Activated CD8-positive, alpha-beta memory T cell treated with anti-CD3 and anti-CD28 coated beads, Interleukin-2, amount 50 U/mL, for 24 hours (primary cell): Measurements from ENCODE around the gene LIMK1.
"Not testable (repeated sequence)": the region's sequence is repeated elsewhere in the genome, so short reads cannot be mapped to it uniquely, and the experiment has no call there.

ENCODE experiments used
- DNase-seq: peaks from one replicate; pipeline ENCODE4 v3.0.0-alpha.2; 2020; ENCODE audit errors: extremely low read depth

LIMK1 gene

DNA sequence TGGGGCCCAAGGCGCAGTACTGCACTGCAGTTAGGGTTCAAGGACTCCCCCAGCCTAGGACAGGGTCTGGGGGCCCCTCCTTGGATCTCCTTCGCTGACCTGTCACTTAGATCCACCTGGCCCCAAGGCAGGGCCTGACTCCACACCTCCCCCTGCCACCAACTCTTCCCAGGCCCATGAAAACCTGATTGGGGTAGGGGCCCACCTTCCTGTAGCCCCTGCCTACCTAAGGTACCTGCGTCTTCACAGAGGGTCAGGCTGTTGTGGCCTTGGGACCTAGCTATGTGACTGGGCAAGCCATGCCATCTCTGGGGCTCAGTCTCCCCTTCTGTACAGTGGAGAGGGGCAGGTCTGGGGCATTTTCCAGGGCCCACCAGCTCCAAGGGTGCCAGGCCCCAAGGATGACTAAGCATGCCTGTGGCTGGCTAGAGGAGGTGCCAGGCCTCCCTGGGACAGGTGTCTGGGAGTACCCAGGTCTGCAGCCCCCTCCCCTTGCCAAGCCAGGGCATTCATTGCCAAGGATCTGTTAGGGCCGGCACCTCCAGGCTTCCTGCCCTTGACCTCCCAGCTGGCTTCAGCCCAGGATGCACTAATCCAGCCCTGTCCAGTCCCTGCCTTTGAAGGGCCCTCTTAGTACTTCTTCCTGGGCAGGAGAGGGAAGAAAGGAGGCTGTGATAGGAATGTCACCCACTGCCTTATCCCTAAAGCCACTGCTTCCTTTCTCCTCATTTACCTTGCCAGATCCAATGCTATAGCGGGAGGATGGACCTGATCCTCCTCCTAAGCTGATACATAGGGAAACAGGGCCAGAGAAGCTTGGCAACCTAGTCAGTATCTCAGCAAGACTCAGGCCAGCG, 1.3 kb downstream of the LIMK1 start:
- no peak for DNase-seq

DNA sequence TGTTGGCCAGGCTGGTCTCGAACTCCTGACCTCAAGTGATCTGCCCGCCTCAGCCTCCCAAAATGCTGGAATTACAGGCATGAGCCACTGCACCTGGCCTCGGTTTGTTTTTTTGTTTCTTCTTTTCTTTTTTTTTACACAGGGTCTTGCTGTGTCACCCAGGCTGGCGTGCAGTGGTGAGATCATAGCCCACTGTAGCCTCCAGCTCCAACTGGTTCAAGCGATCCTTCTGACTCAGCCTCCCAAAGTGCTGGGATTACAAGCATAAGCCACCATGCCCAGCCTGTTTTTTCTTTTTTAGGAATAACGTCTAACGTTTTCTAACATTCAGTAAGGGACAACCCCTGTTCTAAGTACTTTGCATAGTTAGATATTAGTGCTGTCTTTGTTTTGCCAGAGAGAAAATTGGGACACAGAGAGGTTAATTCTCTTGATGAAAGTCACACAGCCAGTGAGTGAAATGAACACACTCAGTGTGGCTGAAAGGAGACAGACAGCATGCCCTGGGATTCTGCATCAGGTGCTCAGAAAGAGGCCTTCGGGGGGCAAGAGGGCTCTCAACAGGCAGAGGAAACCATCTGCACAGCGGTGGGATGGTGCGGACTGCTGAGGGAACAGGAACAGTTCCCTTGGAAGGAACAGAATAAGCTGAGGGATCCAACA, 4.3 kb downstream of the LIMK1 start:
- DNase-seq = no peak

DNA sequence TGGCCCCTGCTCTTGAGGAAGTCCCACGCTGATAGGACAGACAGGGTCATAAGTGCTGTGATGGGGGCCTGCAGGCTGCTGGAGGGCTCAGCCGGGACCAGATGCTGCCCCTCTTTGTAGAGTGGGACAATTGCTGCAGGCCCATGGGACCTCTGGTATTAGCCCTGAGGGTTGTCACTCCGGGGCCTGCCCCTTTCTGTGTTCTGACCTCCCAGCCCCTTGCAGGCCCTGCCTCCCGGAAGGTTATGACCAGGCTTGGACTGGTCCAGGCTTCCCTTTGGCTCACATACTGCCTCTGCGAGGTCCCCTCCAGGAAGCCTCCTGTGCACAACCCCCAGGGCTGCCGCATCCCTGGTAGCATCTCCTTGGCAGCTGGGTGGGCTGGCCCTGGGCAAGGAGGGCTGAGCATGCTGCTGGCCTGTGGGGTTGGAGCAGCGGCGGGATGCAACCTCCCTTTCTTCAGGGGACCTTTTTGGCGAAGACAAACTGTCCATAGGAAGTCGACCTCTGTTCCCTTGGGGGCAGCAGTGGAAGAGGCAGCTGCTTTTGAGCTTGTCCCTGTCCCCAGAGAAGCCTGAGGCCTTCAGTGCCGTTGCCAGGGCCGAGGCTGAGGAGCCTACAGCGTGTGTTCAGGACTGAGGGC, 8.8 kb downstream of the LIMK1 start:
- DNase-seq = no peak

DNA sequence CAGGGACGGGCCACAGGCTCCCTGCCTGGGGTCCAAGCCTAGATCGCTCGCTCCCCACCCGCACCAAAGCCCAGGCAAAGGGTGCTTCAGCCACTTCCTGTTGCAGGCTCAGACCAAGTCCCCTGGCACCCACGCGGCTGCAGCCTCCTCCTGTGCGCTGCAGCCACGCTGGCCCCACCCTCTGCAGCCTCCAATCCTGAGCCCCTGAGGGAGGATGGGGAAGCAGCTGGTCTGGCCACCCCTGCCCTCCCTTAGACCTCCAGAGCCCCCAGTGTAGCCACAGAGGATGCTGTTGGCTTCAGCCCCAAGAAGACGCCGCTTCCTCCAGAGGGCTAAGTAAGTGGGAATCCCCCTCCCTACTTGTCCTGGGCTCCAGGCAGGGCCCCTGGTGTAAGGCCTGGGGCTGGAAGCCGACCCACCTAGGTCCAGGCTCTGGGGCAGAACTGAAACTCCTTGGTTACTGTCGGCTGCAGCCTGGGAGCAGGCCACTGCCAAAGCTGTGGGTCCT, 9.4 kb downstream of the LIMK1 start:
- no peak for DNase-seq

DNA sequence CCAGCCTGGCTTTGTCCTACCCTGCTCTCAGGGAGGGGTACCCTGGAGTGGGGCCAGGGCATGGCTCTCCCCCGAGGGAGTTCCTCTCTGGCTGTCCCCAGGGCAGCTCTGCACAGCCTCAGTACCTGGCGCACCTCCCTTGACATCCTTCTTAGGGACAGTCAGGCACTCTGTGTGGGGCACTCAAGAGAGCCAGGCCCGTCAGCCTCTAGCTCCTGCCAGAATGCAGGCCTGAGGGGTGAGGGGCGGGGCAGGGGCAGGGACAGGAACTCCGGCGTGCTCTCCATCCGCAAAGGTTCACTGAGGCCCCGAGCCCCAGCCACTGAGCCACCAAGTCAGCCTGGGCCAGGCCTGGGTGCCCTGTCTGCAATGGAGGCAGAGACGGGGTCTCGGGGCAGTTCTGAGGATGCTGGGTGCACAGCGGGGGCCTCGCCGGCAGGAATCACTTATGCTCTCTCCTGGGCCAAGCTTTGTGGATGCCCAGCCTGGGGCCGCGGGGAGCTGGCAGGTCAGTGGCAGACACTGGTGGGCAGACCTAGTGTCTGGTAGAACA, 10.1 kb downstream of the LIMK1 start:
- no peak for DNase-seq

DNA sequence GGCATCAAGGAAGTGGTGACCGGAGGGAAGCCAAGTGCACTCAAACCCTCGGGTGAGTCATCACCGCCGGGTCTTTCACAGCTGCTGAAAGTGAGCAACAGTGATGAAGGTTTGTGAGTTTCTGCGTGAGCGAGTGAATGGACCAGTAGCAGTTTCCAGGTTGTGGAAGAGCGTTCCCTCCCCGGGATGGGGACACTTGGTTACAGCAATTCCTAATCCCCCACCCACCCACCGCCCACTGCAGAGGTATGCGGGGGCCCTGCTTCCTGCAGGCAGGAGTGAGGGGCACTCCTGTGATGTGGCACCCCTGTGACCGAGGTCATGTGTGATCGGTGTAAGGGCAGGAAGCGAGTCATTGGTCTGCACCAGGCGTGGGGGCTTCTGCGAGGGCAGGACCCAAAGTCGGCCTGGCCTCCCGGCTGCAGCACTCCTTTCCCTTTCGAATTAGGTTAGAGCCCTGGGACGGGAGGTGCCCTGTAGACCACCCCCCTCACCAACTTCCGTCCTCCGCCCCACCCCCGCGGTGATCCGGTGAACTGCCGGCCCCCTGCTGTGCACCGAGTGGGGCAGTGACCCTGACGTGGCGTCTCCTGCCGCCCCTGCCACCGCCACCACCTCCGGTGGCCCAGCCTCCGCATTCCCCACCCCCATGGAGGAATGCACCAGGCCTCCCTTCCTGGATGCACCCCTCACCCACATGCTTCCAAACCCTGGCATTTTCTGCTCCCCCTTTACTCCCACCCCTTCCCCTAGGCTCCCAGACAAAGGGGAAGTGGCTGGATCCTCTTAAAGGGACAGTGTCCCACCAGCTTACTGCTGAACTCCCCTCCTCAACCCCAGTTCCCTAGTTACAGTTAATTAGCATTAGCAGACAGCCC, 10.9 kb downstream of the LIMK1 start:
- DNase-seq = peak; percentile 69

DNA sequence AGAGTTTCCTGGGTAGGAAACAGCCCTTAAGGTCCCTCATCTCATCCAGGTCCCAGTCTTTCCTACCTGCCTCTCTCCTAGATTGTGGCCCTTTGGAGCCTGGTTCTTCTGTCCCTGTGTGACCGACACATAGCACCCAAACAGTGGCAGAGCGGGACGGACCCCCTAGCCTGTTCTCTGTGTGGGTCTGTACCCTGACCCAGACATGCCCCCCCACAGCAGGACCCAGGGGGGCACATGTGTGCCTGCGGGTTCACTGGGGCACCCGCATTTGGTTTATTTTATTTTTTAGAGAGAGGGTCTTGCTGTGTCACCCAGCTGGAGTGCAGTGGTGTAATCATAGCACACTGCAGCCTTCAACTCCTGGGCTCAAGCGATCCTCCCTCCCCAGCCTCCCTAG, 11.5 kb downstream of the LIMK1 start:
- no peak for DNase-seq

DNA sequence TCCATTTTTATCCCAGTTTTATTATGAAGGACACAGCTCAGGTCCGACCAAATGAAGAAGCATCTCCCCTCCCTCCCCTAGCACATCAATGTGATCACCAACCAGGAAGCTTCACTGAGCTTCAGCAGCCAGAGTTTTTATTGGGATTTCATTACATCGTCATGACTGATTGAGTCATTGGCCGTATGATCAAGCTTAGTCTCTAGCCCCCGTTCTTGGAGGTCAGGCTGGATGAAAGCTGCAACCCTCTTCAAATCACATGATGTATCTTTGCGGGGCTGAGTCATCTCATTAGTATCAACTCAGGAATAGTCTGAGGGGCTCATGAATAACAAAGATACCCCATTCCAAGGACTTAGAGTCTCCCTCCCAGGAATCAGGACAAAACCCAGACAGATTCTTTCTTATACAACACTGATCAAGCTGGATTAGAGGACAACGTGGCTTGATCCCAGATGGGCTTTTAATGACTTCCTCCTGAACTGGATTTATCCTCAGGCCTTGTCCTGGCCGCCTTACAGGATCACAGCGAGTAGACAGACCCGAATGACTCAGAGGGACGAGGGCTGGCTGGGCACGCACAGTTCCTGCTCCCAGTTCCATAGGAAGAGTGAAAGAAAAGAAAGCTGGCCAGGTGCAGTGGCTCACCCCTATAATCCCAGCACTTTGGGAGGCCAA, 14.5 kb downstream of the LIMK1 start:
- DNase-seq = no peak

DNA sequence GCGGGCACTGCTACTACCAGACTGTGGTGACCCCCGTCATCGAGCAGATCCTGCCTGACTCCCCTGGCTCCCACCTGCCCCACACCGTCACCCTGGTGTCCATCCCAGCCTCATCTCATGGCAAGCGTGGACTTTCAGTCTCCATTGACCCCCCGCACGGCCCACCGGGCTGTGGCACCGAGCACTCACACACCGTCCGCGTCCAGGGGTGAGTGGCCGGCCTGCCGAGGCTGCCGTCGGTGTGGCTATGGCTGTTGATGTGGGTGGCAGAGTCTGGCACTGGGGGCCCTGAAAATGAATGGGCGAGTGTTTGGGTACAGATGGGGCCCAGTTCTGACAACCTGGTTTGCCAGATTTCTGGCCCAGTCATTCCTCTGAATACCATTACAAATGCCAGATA, 15.4 kb downstream of the LIMK1 start:
- no peak for DNase-seq

DNA sequence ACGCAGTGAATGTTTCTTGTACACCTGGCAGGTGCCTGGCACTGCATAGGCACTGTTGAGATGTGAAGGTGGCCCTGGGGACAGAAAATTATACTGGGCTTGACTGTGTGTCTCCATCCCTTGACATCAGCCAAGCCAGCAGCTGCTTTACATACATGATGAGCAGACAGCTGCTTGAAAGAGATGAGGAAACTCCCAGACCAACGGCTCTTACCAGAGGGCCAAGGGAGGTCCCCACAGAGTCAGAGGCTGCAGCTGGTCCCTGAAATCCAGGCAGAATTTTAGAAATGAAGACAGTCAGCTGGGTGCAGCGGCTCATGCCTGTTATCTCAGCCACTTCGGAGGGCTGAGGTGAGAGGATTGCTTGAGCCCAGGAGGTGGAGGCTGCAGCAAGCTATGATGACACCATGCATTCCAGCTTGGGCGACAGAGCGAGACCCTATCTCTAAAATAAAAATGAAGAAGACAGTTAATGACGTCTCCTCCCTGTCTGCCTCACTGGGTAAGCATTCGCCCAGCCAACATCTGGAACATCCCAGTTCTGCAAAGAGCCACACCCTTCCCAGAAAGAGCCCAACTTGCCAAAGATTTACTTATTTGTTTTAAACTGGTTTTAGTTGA, 17.6 kb downstream of the LIMK1 start:
- no peak for DNase-seq

DNA sequence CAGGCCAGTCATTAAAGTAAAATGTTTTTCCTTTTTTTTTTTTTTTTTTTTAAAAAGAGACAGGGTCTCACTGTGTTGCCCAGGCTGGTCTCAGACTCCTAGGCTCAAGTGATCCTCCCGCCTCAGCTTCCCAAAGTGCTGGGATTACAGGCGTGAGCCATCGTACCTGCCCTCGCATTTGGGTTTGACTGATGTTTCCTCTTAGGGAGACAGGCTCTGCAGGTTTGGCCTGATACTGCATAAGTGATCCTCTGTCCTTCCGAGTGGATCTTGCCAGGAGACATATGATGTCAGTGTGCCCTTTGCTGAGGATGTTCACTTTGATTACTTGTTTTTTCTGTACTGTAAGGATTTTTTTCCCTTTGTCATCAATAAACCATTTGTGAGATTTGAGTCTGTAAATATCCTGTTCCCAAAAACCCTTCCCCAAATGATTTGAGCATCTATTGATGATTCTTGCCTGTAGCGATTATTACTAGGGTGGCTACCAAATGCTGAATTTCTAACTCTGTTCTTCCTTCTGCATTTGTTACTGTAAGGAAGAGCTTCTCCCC, 19.7 kb downstream of the LIMK1 start:
- DNase-seq = no peak

DNA sequence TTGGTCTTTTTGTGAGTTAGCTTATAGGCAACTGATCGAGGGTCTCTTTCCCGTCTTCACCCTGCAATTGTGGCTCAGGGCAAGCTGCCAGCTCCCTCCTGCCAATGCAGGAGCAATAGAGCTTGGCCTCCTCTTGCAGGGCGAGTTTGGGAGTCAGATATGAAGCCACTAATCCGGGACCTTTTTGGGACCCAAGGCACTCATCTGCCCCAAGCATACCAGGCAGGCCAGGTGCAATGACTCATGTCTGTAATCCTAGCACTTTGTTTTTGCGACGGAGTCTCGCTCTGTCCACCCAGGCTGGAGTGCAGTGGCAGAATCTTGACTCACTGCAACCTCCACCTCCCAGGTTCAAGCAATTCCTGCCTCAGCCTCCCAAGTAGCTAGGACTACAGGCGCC, 21.1 kb downstream of the LIMK1 start:
- no peak for DNase-seq

DNA sequence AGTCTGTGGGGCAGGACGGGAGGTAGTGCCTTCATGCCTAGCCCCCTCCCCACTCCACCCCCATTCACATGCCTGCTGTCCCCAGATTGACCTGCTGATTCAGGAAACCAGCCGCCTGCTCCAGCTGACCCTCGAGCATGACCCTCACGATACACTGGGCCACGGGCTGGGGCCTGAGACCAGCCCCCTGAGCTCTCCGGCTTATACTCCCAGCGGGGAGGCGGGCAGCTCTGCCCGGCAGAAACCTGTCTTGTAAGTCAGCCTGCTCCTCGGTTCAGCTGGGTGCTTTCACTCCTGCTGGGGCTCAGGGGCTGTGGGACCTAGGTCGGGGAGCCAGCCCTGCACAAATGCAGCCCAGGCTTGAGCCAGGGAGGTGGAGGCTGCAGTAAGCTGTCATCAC, 22.4 kb downstream of the LIMK1 start:
- no peak for DNase-seq

DNA sequence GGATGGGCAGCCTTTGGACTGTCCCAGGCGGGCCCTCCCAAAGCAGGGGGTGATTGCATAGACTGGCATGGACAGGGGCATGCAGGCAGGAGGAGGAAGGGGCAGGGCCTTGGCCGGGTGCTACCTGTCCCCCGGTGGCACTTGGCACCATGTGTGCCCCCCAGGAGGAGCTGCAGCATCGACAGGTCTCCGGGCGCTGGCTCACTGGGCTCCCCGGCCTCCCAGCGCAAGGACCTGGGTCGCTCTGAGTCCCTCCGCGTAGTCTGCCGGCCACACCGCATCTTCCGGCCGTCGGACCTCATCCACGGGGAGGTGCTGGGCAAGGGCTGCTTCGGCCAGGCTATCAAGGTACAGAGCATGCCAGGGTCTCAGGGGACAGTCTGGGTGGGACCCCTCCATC, 23.2 kb downstream of the LIMK1 start:
- no peak for DNase-seq

DNA sequence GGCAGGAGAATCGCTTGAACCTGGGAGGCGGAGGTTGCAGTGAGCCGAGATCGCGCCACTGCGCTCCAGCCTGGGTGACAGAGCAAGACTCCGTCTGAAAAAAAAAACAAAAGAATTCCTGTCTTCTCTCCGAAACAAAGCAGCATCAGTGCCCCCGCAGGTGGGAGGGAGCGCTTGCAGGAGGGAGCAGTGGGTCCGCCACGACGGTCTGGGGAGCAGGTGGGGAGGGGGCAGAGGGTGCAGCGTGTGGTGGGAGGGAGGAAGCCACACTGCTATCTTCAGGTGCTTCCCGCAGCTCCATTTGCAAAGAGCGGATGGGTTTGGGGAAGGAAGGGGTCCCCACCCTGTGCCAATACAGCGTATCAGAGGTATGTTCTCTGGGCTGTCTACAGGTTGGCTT, 31.7 kb downstream of the LIMK1 start:
- DNase-seq = no peak

DNA sequence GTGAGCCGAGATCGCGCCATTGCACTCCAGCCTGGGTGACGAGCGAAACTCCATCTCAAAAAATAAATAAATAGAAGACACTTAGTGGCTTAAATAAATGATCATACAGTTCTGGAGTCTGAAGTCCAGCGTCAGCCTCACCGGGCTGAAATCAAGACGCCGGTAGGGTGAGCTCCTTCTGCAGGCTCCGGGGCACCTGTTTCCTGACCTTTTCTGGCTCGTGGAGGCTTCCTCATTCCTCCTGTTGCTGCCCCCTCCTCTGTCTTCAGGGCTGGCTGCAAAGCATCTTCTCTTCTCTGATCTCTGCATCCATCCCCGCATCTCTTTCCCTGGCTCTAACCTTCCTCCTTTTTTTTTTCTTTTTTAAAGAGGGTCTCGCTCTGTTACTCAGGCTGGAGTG, 32.8 kb downstream of the LIMK1 start:
- DNase-seq = no peak

DNA sequence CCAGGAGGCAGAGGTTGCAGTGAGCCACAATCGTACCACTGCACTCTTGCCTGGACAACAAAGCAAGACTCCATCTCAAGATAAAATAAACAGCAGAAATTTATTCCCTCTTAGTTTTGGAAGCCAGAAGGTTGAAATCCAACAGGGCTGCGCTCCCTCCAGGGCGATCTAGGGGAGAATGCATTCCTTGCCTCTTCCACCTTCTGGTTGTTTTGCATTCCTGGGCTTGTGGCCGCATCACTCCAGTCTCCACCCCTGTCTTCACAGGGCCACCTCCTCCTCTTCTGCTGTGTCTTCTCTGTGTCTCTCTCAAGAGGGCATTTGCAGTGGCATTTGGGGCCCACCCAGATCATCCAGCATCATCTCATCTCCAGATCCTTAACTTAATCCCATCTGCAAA, 36.2 kb downstream of the LIMK1 start:
- DNase-seq = no peak

DNA sequence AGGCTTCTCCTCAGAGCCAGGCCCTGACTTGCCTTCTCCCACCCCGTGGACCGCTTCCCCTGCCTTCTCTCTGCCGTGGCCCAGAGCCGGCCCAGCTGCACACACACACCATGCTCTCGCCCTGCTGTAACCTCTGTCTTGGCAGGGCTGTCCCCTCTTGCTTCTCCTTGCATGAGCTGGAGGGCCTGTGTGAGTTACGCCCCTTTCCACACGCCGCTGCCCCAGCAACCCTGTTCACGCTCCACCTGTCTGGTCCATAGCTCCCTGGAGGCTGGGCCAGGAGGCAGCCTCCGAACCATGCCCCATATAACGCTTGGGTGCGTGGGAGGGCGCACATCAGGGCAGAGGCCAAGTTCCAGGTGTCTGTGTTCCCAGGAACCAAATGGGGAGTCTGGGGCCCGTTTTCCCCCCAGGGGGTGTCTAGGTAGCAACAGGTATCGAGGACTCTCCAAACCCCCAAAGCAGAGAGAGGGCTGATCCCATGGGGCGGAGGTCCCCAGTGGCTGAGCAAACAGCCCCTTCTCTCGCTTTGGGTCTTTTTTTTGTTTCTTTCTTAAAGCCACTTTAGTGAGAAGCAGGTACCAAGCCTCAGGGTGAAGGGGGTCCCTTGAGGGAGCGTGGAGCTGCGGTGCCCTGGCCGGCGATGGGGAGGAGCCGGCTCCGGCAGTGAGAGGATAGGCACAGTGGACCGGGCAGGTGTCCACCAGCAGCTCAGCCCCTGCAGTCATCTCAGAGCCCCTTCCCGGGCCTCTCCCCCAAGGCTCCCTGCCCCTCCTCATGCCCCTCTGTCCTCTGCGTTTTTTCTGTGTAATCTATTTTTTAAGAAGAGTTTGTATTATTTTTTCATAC, 38.0 kb downstream of the LIMK1 start:
- DNase-seq = no peak

DNA sequence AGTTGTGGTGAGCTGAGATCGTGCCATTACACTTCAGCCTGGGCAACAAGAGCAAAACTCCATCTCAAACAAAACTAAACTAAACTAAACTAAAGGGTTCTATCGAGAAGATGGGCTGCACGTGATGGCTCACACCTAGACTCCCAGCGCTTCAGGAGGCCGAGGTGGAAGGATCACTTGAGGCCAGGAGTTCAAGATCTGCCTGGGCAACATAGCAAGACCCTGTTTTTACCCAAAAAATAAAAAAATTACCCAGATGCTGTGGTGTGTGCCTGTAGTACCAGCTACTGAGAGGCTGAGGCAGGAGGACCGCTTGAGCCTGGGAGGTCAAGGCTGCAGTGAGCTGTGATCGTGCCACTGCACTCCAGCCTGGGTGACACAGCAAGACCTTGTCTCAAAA, 40.3 kb downstream of the LIMK1 start:
- not testable (repeated sequence) for DNase-seq
